Activated naive CD8-positive, alpha-beta T cell treated with anti-CD3 and anti-CD28 coated beads, Interleukin-2, amount 50 U/mL, for 24 hours (primary cell): ENCODE results near the gene RNF144A.

ENCODE experiments used
- ATAC-seq: fragments of 150-1000 bp; cut with Tn5 transposase; one replicate; pipeline ENCODE4 v1.10.0; 2021
- DNase-seq: peaks from one replicate; pipeline ENCODE4 v3.0.0; 2021
- H3K27ac Mint-ChIP-seq: one replicate; pipeline ENCODE4 v1.8.0; 2021; ENCODE audit warnings: mild to moderate bottlenecking, mixed read lengths
- H3K27me3 Mint-ChIP-seq: one replicate; pipeline ENCODE4 v1.8.0; 2021; ENCODE audit warnings: mixed read lengths
- H3K36me3 Mint-ChIP-seq: one replicate; pipeline ENCODE4 v1.8.0; 2021; ENCODE audit warnings: low read depth, mixed read lengths
- H3K4me1 Mint-ChIP-seq: one replicate; pipeline ENCODE4 v1.8.0; 2021; ENCODE audit warnings: mixed read lengths
- H3K4me3 Mint-ChIP-seq: one replicate; pipeline ENCODE4 v1.8.0; 2021; ENCODE audit warnings: mild to moderate bottlenecking, moderate library complexity, mixed read lengths
- H3K9me3 Mint-ChIP-seq: one replicate; pipeline ENCODE4 v1.8.0; 2021; ENCODE audit warnings: mixed read lengths

Gene RNF144A

GRCh38 chr2:7037340-7038333, 120.4 kb downstream of the RNF144A start:
- Mint-ChIP-seq H3K4me3 (no peak overlapping the region), H3K27ac (no peak overlapping the region), H3K4me1 (no peaks in the 10 kb centered on the region), H3K27me3 (no peaks in the 10 kb centered on the region), H3K36me3 (peaks cover 9% of the 10 kb centered on the region), H3K9me3 (no peaks in the 10 kb centered on the region)
- ATAC-seq (peak; percentile 65), DNase-seq (peak; percentile 55)

- H3K27ac Mint-ChIP-seq: no peak overlapping the region
- no peaks in the 10 kb centered on the region for H3K27me3 Mint-ChIP-seq
- DNase-seq: no peak
- peaks cover 8% of the 10 kb centered on the region for H3K36me3 Mint-ChIP-seq
- no peaks in the 10 kb centered on the region for H3K9me3 Mint-ChIP-seq
- no peak overlapping the region for H3K4me3 Mint-ChIP-seq
- peaks cover 9% of the 10 kb centered on the region for H3K4me1 Mint-ChIP-seq
- ATAC-seq: no peak
Observed at GRCh38 chr2:7040547-7040946, 123.3 kb downstream of the RNF144A start.

GRCh38 chr2:7041421-7041820, 124.2 kb downstream of the RNF144A start:
- DNase-seq (no peak), ATAC-seq (no peak)
- no peaks in the 10 kb centered on the region for H3K9me3 Mint-ChIP-seq
- peaks cover 16% of the 10 kb centered on the region for H3K4me1 Mint-ChIP-seq
- H3K27ac Mint-ChIP-seq: no peak overlapping the region
- peaks cover 5% of the 10 kb centered on the region for H3K36me3 Mint-ChIP-seq
- H3K4me3 Mint-ChIP-seq: no peak overlapping the region
- H3K27me3 Mint-ChIP-seq: no peaks in the 10 kb centered on the region

GRCh38 chr2:7043690-7044089, 126.5 kb downstream of the RNF144A start:
- H3K27me3 Mint-ChIP-seq: no peaks in the 10 kb centered on the region
- ATAC-seq: no peak
- H3K27ac Mint-ChIP-seq: no peak overlapping the region
- DNase-seq: no peak
- peaks cover 17% of the 10 kb centered on the region for H3K4me1 Mint-ChIP-seq
- no peaks in the 10 kb centered on the region for H3K9me3 Mint-ChIP-seq
- peaks cover 7% of the 10 kb centered on the region for H3K36me3 Mint-ChIP-seq
- H3K4me3 Mint-ChIP-seq: no peak overlapping the region

- Mint-ChIP-seq H3K9me3 (no peaks in the 10 kb centered on the region), H3K27ac (peak overlapping the region; percentile 16), H3K27me3 (no peaks in the 10 kb centered on the region), H3K36me3 (peaks cover 10% of the 10 kb centered on the region), H3K4me1 (peaks cover 17% of the 10 kb centered on the region), H3K4me3 (no peak overlapping the region)
- no peak for ATAC-seq
- DNase-seq: peak; percentile 66
Observed at GRCh38 chr2:7044253-7045250, 127.3 kb downstream of the RNF144A start.

- Mint-ChIP-seq H3K27ac (no peak overlapping the region), H3K4me3 (no peak overlapping the region), H3K4me1 (peaks cover 17% of the 10 kb centered on the region), H3K9me3 (no peaks in the 10 kb centered on the region), H3K36me3 (peaks cover 10% of the 10 kb centered on the region), H3K27me3 (no peaks in the 10 kb centered on the region)
- DNase-seq: no peak
- ATAC-seq: peak; percentile 51
Observed at GRCh38 chr2:7045601-7046590, 128.7 kb downstream of the RNF144A start.

- peaks cover 10% of the 10 kb centered on the region for H3K36me3 Mint-ChIP-seq
- no peaks in the 10 kb centered on the region for H3K9me3 Mint-ChIP-seq
- no peaks in the 10 kb centered on the region for H3K27me3 Mint-ChIP-seq
- no peak overlapping the region for H3K4me3 Mint-ChIP-seq
- peaks cover 17% of the 10 kb centered on the region for H3K4me1 Mint-ChIP-seq
- DNase-seq (no peak), ATAC-seq (no peak)
- H3K27ac Mint-ChIP-seq: no peak overlapping the region
Observed at GRCh38 chr2:7047661-7048060, 130.4 kb downstream of the RNF144A start.

GRCh38 chr2:7048762-7049294, 131.6 kb downstream of the RNF144A start:
- DNase-seq (no peak), ATAC-seq (no peak)
- H3K4me1 Mint-ChIP-seq: peaks cover 15% of the 10 kb centered on the region
- no peak overlapping the region for H3K27ac Mint-ChIP-seq
- H3K9me3 Mint-ChIP-seq: no peaks in the 10 kb centered on the region
- H3K27me3 Mint-ChIP-seq: no peaks in the 10 kb centered on the region
- H3K36me3 Mint-ChIP-seq: peaks cover 10% of the 10 kb centered on the region
- no peak overlapping the region for H3K4me3 Mint-ChIP-seq

- H3K4me1 Mint-ChIP-seq: no peaks in the 10 kb centered on the region
- no peak overlapping the region for H3K4me3 Mint-ChIP-seq
- no peaks in the 10 kb centered on the region for H3K27me3 Mint-ChIP-seq
- no peak for DNase-seq
- no peaks in the 10 kb centered on the region for H3K9me3 Mint-ChIP-seq
- peaks cover 4% of the 10 kb centered on the region for H3K36me3 Mint-ChIP-seq
- no peak for ATAC-seq
- no peak overlapping the region for H3K27ac Mint-ChIP-seq
Observed at GRCh38 chr2:7052404-7052803, 135.2 kb downstream of the RNF144A start.

GRCh38 chr2:7053650-7054265, 136.5 kb downstream of the RNF144A start:
- no peak overlapping the region for H3K4me3 Mint-ChIP-seq
- H3K4me1 Mint-ChIP-seq: no peaks in the 10 kb centered on the region
- no peaks in the 10 kb centered on the region for H3K9me3 Mint-ChIP-seq
- no peak for ATAC-seq
- no peaks in the 10 kb centered on the region for H3K27me3 Mint-ChIP-seq
- H3K27ac Mint-ChIP-seq: no peak overlapping the region
- H3K36me3 Mint-ChIP-seq: peaks cover 4% of the 10 kb centered on the region
- DNase-seq: no peak

GRCh38 chr2:7057865-7058400, 140.7 kb downstream of the RNF144A start:
- Mint-ChIP-seq H3K4me3 (peak overlapping the region; percentile 19), H3K4me1 (peaks cover 8% of the 10 kb centered on the region), H3K27me3 (no peaks in the 10 kb centered on the region), H3K27ac (peak overlapping the region; percentile 80), H3K9me3 (no peaks in the 10 kb centered on the region), H3K36me3 (peaks cover 2% of the 10 kb centered on the region)
- ATAC-seq (no peak), DNase-seq (peak; percentile 7)

- Mint-ChIP-seq H3K4me1 (peaks cover 8% of the 10 kb centered on the region), H3K4me3 (no peak overlapping the region), H3K36me3 (peaks cover 8% of the 10 kb centered on the region), H3K9me3 (peaks cover 7% of the 10 kb centered on the region), H3K27ac (no peak overlapping the region), H3K27me3 (no peaks in the 10 kb centered on the region)
- DNase-seq: no peak
- ATAC-seq: no peak
Observed at GRCh38 chr2:7060156-7060555, 142.9 kb downstream of the RNF144A start.
